MM.1S (cell line): ENCODE results near the gene CCDC102B.

ENCODE experiments used
- DNase-seq: peaks from one replicate; pipeline ENCODE4 v3.0.0-alpha.2; 2015
- H2AFZ ChIP-seq: fragments of 300-600 bp; sonication (generic); 2 replicates; pipeline ENCODE4 v1.6.0; 2016; ENCODE audit warnings: antibody characterized with exemption, low read length
- H3F3A ChIP-seq: fragments of 300-600 bp; sonication (generic); 2 replicates; pipeline ENCODE4 v1.6.1; 2016; ENCODE audit warnings: mild to moderate bottlenecking, antibody characterized with exemption, low read length, moderate library complexity, mixed read lengths; ENCODE audit not compliant: insufficient read depth
- H3K27ac ChIP-seq: fragments of 300-600 bp; sonication (generic); 2 replicates; pipeline ENCODE4 v1.5.1; 2016; ENCODE audit warnings: mild to moderate bottlenecking, low read length
- H3K27me3 ChIP-seq: fragments of 300-600 bp; sonication (generic); replicated peaks from 2 replicates; pipeline ENCODE4 v1.6.0; 2016; ENCODE audit warnings: low read length; ENCODE audit not compliant: insufficient read depth
- H3K36me3 ChIP-seq: fragments of 300-600 bp; sonication (generic); replicated peaks from 2 replicates; pipeline ENCODE4 v1.6.1; 2016; ENCODE audit warnings: mild to moderate bottlenecking, low read length, mixed read lengths; ENCODE audit not compliant: insufficient read depth
- H3K4me1 ChIP-seq: fragments of 300-600 bp; sonication (generic); 2 replicates; pipeline ENCODE4 v1.6.1; 2016; ENCODE audit warnings: low read length, mixed read lengths
- H3K4me2 ChIP-seq: fragments of 300-600 bp; sonication (generic); 2 replicates; pipeline ENCODE4 v1.6.0; 2016; ENCODE audit warnings: low read depth, low read length
- H3K4me3 ChIP-seq: fragments of 300-600 bp; sonication (generic); 2 replicates; pipeline ENCODE4 v1.5.1; 2016; ENCODE audit warnings: low read length, mixed read lengths
- H3K79me2 ChIP-seq: fragments of 300-600 bp; sonication (generic); 2 replicates; pipeline ENCODE4 v1.6.1; 2016; ENCODE audit warnings: mixed run types, low read length, mixed read lengths
- H3K9ac ChIP-seq: fragments of 300-600 bp; sonication (generic); 2 replicates; pipeline ENCODE4 v1.6.1; 2016; ENCODE audit warnings: low read length, mixed read lengths
- H3K9me2 ChIP-seq: fragments of 300-600 bp; sonication (generic); replicated peaks from 2 replicates; pipeline ENCODE4 v1.6.1; 2016; ENCODE audit warnings: mild to moderate bottlenecking, low read length, mixed read lengths; ENCODE audit not compliant: insufficient read depth
- H3K9me3 ChIP-seq: fragments of 300-600 bp; sonication (generic); replicated peaks from 2 replicates; pipeline ENCODE4 v1.6.1; 2016; ENCODE audit warnings: mild to moderate bottlenecking, low read length, mixed read lengths; ENCODE audit not compliant: insufficient read depth
- H4K20me1 ChIP-seq: fragments of 300-600 bp; sonication (generic); 2 replicates; pipeline ENCODE4 v1.6.1; 2016; ENCODE audit warnings: mild to moderate bottlenecking, low read length, moderate library complexity, mixed read lengths; ENCODE audit not compliant: insufficient read depth
- CTCF ChIP-seq: fragments of 300-600 bp; sonication (generic); IDR thresholded peaks from 2 replicates; pipeline ENCODE4 v1.5.1; 2016; ENCODE audit warnings: antibody characterized with exemption, low read length, mixed read lengths
- EZH2 ChIP-seq: fragments of 300-600 bp; sonication (generic); optimal IDR thresholded peaks from 2 replicates; pipeline ENCODE3; 2017; ENCODE audit warnings: low read depth, mild to moderate bottlenecking, antibody characterized with exemption, low read length, mixed read lengths
- EZH2phosphoT487 ChIP-seq: fragments of 300-600 bp; sonication (generic); IDR thresholded peaks from 2 replicates; pipeline ENCODE4 v1.6.1; 2018; ENCODE audit warnings: antibody characterized with exemption, low read length

Gene CCDC102B

GRCh38 chr18:68925268-68925667 is 127.4 kb downstream of the CCDC102B start:
- Histone ChIP-seq H3K9me3 (no peaks in the 10 kb centered on the region), H3K4me3 (no peak overlapping the region), H3K27me3 (no peaks in the 10 kb centered on the region), H3K79me2 (no peaks in the 10 kb centered on the region), H3K9me2 (no peaks in the 10 kb centered on the region), H3K9ac (no peak overlapping the region), H3K27ac (no peak overlapping the region), H2AFZ (peak overlapping the region; percentile 48), H4K20me1 (no peaks in the 10 kb centered on the region), H3K4me1 (peaks cover 14% of the 10 kb centered on the region), H3K4me2 (peak overlapping the region; percentile 44), H3K36me3 (no peaks in the 10 kb centered on the region), H3F3A (no peaks in the 10 kb centered on the region)
- TF ChIP-seq EZH2 (no peak), CTCF (peak; percentile 79), EZH2phosphoT487 (no peak)
- peak; percentile 89 for DNase-seq

DNA sequence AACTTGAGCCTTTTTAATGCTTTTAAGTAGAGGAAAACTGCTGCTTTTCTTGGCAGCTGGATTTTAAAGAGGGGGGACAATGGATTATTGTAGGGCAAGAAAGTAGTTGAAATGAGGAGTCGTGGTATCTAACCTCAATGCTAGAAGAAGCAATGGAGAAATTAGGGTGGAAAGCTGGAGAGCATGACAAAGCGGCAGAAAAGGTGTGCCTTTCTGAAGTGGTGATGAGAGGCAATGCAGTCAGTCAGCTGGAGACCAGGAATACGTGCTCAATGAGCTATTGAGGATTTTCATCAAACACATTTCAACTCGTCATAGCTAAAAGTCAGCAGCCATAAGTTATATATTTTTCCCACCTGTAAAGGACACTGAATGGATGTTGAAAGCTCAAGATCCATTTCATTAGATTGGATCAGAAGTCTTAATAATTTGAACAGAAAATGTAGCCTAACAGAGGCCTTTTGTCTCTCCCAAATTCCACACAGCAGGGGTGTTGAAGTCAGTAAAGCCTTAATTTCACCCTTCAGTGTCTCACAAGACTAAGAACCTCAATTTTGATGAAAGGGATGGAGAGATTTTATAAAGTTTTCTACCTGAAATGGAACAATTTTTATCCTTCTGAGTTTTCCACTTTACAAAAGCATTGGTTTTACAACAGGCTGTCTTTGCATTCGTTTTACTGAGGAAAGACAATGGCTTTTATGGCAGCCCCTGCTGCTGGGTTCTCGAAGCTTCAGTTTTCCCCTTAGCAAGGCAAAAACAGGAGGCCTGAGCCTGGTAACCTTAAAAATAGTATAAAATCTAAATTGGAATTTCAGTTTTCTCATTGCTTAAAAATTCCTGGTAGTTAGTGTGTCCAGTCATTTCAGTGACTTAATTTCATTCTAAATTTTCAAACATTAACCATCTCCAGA is 131.1 kb downstream of the CCDC102B start:
- no peak overlapping the region for H3K27ac ChIP-seq
- no peaks in the 10 kb centered on the region for H3K9me3 ChIP-seq
- DNase-seq, result no peak
- no peak overlapping the region for H3K9ac ChIP-seq
- H3K36me3 ChIP-seq, result no peaks in the 10 kb centered on the region
- no peaks in the 10 kb centered on the region for H3K9me2 ChIP-seq
- H3K4me1 ChIP-seq, result peaks cover 14% of the 10 kb centered on the region
- no peaks in the 10 kb centered on the region for H4K20me1 ChIP-seq
- no peak overlapping the region for H2AFZ ChIP-seq
- H3K27me3 ChIP-seq, result no peaks in the 10 kb centered on the region
- no peaks in the 10 kb centered on the region for H3F3A ChIP-seq
- no peak overlapping the region for H3K4me3 ChIP-seq
- no peaks in the 10 kb centered on the region for H3K79me2 ChIP-seq
- no peak for TF ChIP-seq CTCF
- no peak for TF ChIP-seq EZH2phosphoT487
- TF ChIP-seq EZH2, result no peak
- no peak overlapping the region for H3K4me2 ChIP-seq

GRCh38 chr18:68935686-68936085 is 137.8 kb downstream of the CCDC102B start:
- H3K4me3 ChIP-seq, result no peak overlapping the region
- no peaks in the 10 kb centered on the region for H3F3A ChIP-seq
- no peaks in the 10 kb centered on the region for H3K9me3 ChIP-seq
- H3K27me3 ChIP-seq, result no peaks in the 10 kb centered on the region
- H3K9me2 ChIP-seq, result no peaks in the 10 kb centered on the region
- TF ChIP-seq EZH2phosphoT487 (no peak), CTCF (no peak), EZH2 (no peak)
- DNase-seq, result no peak
- no peaks in the 10 kb centered on the region for H3K79me2 ChIP-seq
- no peak overlapping the region for H3K27ac ChIP-seq
- no peak overlapping the region for H3K4me2 ChIP-seq
- no peaks in the 10 kb centered on the region for H3K4me1 ChIP-seq
- H4K20me1 ChIP-seq, result no peaks in the 10 kb centered on the region
- no peaks in the 10 kb centered on the region for H3K36me3 ChIP-seq
- H3K9ac ChIP-seq, result no peak overlapping the region
- H2AFZ ChIP-seq, result no peak overlapping the region
